K562 (cell line): Measurements from ENCODE around the gene KCNMB4. TPM values are rescaled to one million over a fixed set of nuclear protein-coding genes. Genes with fewer than 3 reads are reported as not detected.

ENCODE experiments used
- ATAC-seq: fragments of 200-7000 bp; cut with Tn5 transposase; 3 replicates; pipeline ENCODE4 v1.9.1; 2020; ENCODE audit warnings: moderate library complexity
- BruUV-seq: library from RNA; stranded (reverse); fragments of 400-500 nt; replicated peaks from 2 replicates; lab custom pipeline; 2021; lab: Mats Ljungman, UMichigan
- CTCF ChIA-PET: fragments of 300-600 bp; formaldehyde crosslinking; extraction: SDS; loops from one replicate; lab custom pipeline; 2021; ENCODE audit warnings: low intra/inter-chr PET ratio; lab: Yijun Ruan, JAX
- POLR2A ChIA-PET: fragments of 300-600, 350-650 bp; sonication (Branson Sonifier 250); formaldehyde crosslinking; extraction: SDS; loops from one replicate; lab custom pipeline; 2021; ENCODE audit warnings: antibody characterized with exemption, inconsistent platforms; lab: Yijun Ruan, JAX
- DNase-seq, 4 experiments: peaks; one replicate each; pipeline versions ENCODE4 v3.0.0 to v3.0.0-alpha.2; 2011 to 2018; ENCODE audit warnings: low spot score in 3 of 4, mixed read lengths in 3 of 4; ENCODE audit errors: extremely low read depth in 1 of 4
- FAIRE-seq: peaks from 2 replicates; lab custom pipeline; 2011; peaks lifted over from hg19 to GRCh38; lab: Jason Lieb, UNC
- H2AFZ ChIP-seq: 2 replicates; pipeline ENCODE4 v1.6.0; 2011; ENCODE audit warnings: low read depth, low read length, control low read depth, inconsistent platforms
- H3K27ac ChIP-seq: fragments of 200-600 bp; 3 replicates; pipeline ENCODE4 v1.8.0; 2011; ENCODE audit warnings: low read depth, mild to moderate bottlenecking, control low read depth, inconsistent platforms, low read length, moderate library complexity, mixed read lengths; ENCODE audit errors: extremely low read depth
- H3K27me3 ChIP-seq, 2 experiments: fragments of 300-600 bp in 1 of 2; 2 replicates in 1 of 2; 3 replicates in 1 of 2; pipeline versions ENCODE4 v1.6.0 to v1.8.0; 2011; ENCODE audit warnings: inconsistent platforms in 2 of 2, low read length in 2 of 2, mild to moderate bottlenecking in 1 of 2, mixed read lengths in 1 of 2, moderate library complexity in 1 of 2; ENCODE audit not compliant: control insufficient read depth in 2 of 2, insufficient read depth in 2 of 2
- H3K36me3 ChIP-seq: fragments of 300-600 bp; 3 replicates; pipeline ENCODE4 v1.8.0; 2011; ENCODE audit warnings: mild to moderate bottlenecking, low read length, inconsistent platforms; ENCODE audit not compliant: control insufficient read depth, insufficient read depth
- H3K4me1 ChIP-seq, 2 experiments: fragments of 200-600 bp in 1 of 2; replicated peaks in 1 of 2; 2 replicates in 1 of 2; 3 replicates in 1 of 2; pipeline versions ENCODE4 v1.5.1 to v1.8.0; 2011; ENCODE audit warnings: inconsistent platforms in 2 of 2, low read length in 2 of 2, mild to moderate bottlenecking in 1 of 2, mixed read lengths in 1 of 2, moderate library complexity in 1 of 2; ENCODE audit not compliant: control insufficient read depth in 2 of 2, insufficient read depth in 2 of 2
- H3K4me2 ChIP-seq: 2 replicates; pipeline ENCODE4 v1.6.1; 2011; ENCODE audit warnings: low read length, control low read depth, inconsistent platforms, mixed read lengths; ENCODE audit not compliant: insufficient read depth
- H3K4me3 ChIP-seq: fragments of 200-600 bp; sonication (generic), shearing (Covaris generic); 2 replicates; pipeline ENCODE4 v1.5.1; 2016; ENCODE audit warnings: control low read depth, inconsistent platforms
- H3K79me2 ChIP-seq: fragments of 200-600 bp; 3 replicates; pipeline ENCODE4 v1.8.0; 2011; ENCODE audit warnings: low read length, inconsistent platforms; ENCODE audit not compliant: control insufficient read depth, insufficient read depth
- H3K9ac ChIP-seq, 2 experiments: 2 replicates each; pipeline versions ENCODE4 v1.6.0 to v1.6.1; 2011; ENCODE audit warnings: low read depth in 2 of 2, low read length in 2 of 2, control low read depth in 1 of 2, inconsistent platforms in 1 of 2, mild to moderate bottlenecking in 1 of 2, mixed read lengths in 1 of 2; ENCODE audit not compliant: insufficient read depth in 1 of 2
- H3K9me1 ChIP-seq: one replicate; pipeline ENCODE4 v1.6.0; 2011; ENCODE audit warnings: inconsistent platforms, mild to moderate bottlenecking, low read length, moderate library complexity; ENCODE audit not compliant: control insufficient read depth, insufficient read depth
- H3K9me3 ChIP-seq: replicated peaks from 2 replicates; pipeline ENCODE4 v1.5.1; 2011; ENCODE audit warnings: low read depth, low read length, inconsistent platforms; ENCODE audit not compliant: control insufficient read depth, insufficient read depth
- H4K20me1 ChIP-seq: replicated peaks from 2 replicates; pipeline ENCODE4 v1.6.1; 2011; ENCODE audit warnings: low read length, inconsistent platforms, mixed read lengths; ENCODE audit not compliant: control insufficient read depth, insufficient read depth
- C11orf30 ChIP-seq: fragments of 450-650 bp; IDR thresholded peaks from 2 replicates; pipeline ENCODE4 v1.6.1; 2016; ENCODE audit warnings: low read depth, mild to moderate bottlenecking
- GTF2A2 ChIP-seq: IDR thresholded peaks from 2 replicates; pipeline ENCODE4 v1.6.1; 2016; ENCODE audit warnings: mild to moderate bottlenecking, missing genetic modification characterization, missing compliant biosample characterization
- RAD51 ChIP-seq: fragments of 450-650 bp; IDR thresholded peaks from 2 replicates; pipeline ENCODE4 v1.7.1; 2016; ENCODE audit warnings: low read depth, mild to moderate bottlenecking, borderline replicate concordance
- RB1 ChIP-seq: fragments of 450-650 bp; IDR thresholded peaks from 2 replicates; pipeline ENCODE4 v1.6.1; 2017; ENCODE audit warnings: low read depth, mild to moderate bottlenecking
- RBM14 ChIP-seq: fragments of 200-400 bp; formaldehyde crosslinking; IDR thresholded peaks from 2 replicates; pipeline ENCODE4 v1.6.1; 2018; ENCODE audit warnings: low read depth, mild to moderate bottlenecking, low read length, moderate library complexity, borderline replicate concordance; ENCODE audit not compliant: insufficient read depth
- RREB1 ChIP-seq: fragments of 250-450 bp; sonication (Bioruptor Pico); IDR thresholded peaks from 2 replicates; pipeline ENCODE4 v1.4.0; 2020
- RUNX1 ChIP-seq: sonication (generic); IDR thresholded peaks from 2 replicates; pipeline ENCODE4 v1.6.1; 2016; ENCODE audit warnings: antibody characterized with exemption, low read depth
- SPI1 ChIP-seq: IDR thresholded peaks from 2 replicates; pipeline ENCODE4 v1.6.1; 2011; ENCODE audit warnings: low read depth, low read length, control low read depth, borderline replicate concordance
- ZNF41 ChIP-seq: fragments of 250-450 bp; sonication (Bioruptor Pico); conservative IDR thresholded peaks from 2 replicates; pipeline ENCODE4 v1.4.0; 2020; ENCODE audit warnings: mild to moderate bottlenecking
- ZNF445 ChIP-seq: fragments of 250-450 bp; sonication (Bioruptor Pico); IDR thresholded peaks from 2 replicates; pipeline ENCODE4 v1.4.0; 2020; ENCODE audit warnings: low read depth, mild to moderate bottlenecking, moderate library complexity
- WGBS: fragments of 100-300 bp; shearing (Covaris generic); methylation state at CpG from one replicate; pipeline ENCODE4 v1.1.6; 2016; ENCODE audit warnings: low coverage, mixed read lengths; ENCODE audit not compliant: insufficient coverage; ENCODE audit errors: missing lambda C conversion rate; 5-methylcytosine and 5-hydroxymethylcytosine counted together
- in situ Hi-C: fragments of 300-500 bp; cut with MboI; formaldehyde crosslinking; loops from 4 replicates; pipeline ENCODE4 v1.15.0; 2018; ENCODE audit warnings: inconsistent platforms, mixed read lengths
- intact Hi-C: fragments of 100-400 bp; cut with micrococcal nuclease; formaldehyde crosslinking; loops from 2 replicates; pipeline ENCODE4 v1.14.2; 2022
- polyA plus RNA-seq, 8 experiments: library from polyadenylated mRNA; depleted of rRNA in 4 of 8; stranded (reverse) in 5 of 8; unstranded in 3 of 8; fragments of >200 nt; fragmentation: Nextera tagmentation in 2 of 8; fragmentation: Illumina TruSeq in 1 of 8; extraction: Ambion mirVana in 2 of 8; extraction: Trizol in 1 of 8; gene quantifications; 2 replicates each; pipeline versions ENCODE4 v1.2.1 to v1.2.3, GENCODE V29; 2011 to 2014; ENCODE audit warnings: inconsistent platforms in 1 of 8, missing spikeins in 1 of 8
- total RNA-seq, 7 experiments: library from RNA; depleted of rRNA in 6 of 7; stranded (reverse); fragments of >200 nt in 6 of 7; fragmentation: Illumina TruSeq in 2 of 7; extraction: Trizol in 2 of 7; gene quantifications; 2 replicates each; pipeline versions ENCODE4 v1.2.1 to v1.2.3, GENCODE V29; 2011 to 2021; ENCODE audit warnings: low replicate concordance in 1 of 7
- TF ChIP-seq, protein P1 (sequence below): fragments of 250-450 bp; sonication (Bioruptor Pico); IDR thresholded peaks from 2 replicates; pipeline ENCODE4 v1.8.0; 2021; ENCODE audit warnings: borderline replicate concordance, mild to moderate bottlenecking, moderate library complexity; ENCODE audit not compliant: poor library complexity, severe bottlenecking
- TF ChIP-seq, protein P2 (sequence below), 2 experiments: fragments of 450-650 bp in 1 of 2; sonication (generic) in 1 of 2; formaldehyde crosslinking; conservative IDR thresholded peaks; 2 replicates each; pipeline versions ENCODE4 v1.4.0 to v1.8.1; 2020 to 2022; ENCODE audit warnings: mild to moderate bottlenecking in 1 of 2, missing genetic modification reagents in 1 of 2
- TF ChIP-seq, protein P3 (sequence below): fragments of 250-450 bp; sonication (Bioruptor Pico); IDR thresholded peaks from 2 replicates; pipeline ENCODE4 v1.4.0; 2020

KCNMB4 gene
- total and polyA plus RNA-seq, 9 of the 15 experiments (the other 6 are each of a cell fraction or from before 2014, with no cell fraction given): 0.01 to 0.14 (median 0.06) TPM; not detected in 1

GRCh38 chr12:70399311-70399710, 33.2 kb downstream of the KCNMB4 start:
- DNase-seq (no peak), FAIRE-seq (no peak), ATAC-seq (no peak)
- ChIA-PET POLR2A (interaction anchor here (0.8 kb wide), 1 partner anchor 9 kb away, joined by 4 read pairs; no protein-coding TSS in a partner anchor), CTCF (no interaction called here)
- Histone ChIP-seq H3K9me3 (no peaks in the 10 kb centered on the region), H3K79me2 (no peaks in the 10 kb centered on the region), H3K4me2 (no peak overlapping the region), H3K4me1 (no peaks in the 10 kb centered on the region), H3K4me3 (no peak overlapping the region), H2AFZ (no peak overlapping the region), H4K20me1 (no peaks in the 10 kb centered on the region; the same call in 1 of the 2 replicates), H3K27me3 (no peaks in the 10 kb centered on the region), H3K36me3 (no peaks in the 10 kb centered on the region), H3K9me1 (no peaks in the 10 kb centered on the region), H3K9ac (no peak overlapping the region), H3K27ac (no peak overlapping the region)
- no TSS peak for BruUV-seq
- 1% methylated on average over 6 of the region's 6 CpGs for WGBS
- intact Hi-C loops: no loop called here
- in situ Hi-C loops: no loop called here
- TF ChIP-seq SPI1 (no peak), ZNF445 (no peak), RB1 (no peak), ZNF41 (CRISPR knock-in tag) (no peak), GTF2A2 (no peak), RAD51 (no peak), RUNX1 (no peak), RREB1 (CRISPR knock-in tag) (no peak), RBM14 (no peak), C11orf30 (peak; percentile 38; the same call in 1 of the 2 replicates)
- TF ChIP-seq, protein P1, sequence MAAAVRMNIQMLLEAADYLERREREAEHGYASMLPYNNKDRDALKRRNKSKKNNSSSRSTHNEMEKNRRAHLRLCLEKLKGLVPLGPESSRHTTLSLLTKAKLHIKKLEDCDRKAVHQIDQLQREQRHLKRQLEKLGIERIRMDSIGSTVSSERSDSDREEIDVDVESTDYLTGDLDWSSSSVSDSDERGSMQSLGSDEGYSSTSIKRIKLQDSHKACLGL: no peak
- TF ChIP-seq, protein P2, sequence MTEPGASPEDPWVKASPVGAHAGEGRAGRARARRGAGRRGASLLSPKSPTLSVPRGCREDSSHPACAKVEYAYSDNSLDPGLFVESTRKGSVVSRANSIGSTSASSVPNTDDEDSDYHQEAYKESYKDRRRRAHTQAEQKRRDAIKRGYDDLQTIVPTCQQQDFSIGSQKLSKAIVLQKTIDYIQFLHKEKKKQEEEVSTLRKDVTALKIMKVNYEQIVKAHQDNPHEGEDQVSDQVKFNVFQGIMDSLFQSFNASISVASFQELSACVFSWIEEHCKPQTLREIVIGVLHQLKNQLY (CRISPR knock-in tag; conservative IDR thresholded peaks at IDR 0.05): no peak
- TF ChIP-seq, protein P3, sequence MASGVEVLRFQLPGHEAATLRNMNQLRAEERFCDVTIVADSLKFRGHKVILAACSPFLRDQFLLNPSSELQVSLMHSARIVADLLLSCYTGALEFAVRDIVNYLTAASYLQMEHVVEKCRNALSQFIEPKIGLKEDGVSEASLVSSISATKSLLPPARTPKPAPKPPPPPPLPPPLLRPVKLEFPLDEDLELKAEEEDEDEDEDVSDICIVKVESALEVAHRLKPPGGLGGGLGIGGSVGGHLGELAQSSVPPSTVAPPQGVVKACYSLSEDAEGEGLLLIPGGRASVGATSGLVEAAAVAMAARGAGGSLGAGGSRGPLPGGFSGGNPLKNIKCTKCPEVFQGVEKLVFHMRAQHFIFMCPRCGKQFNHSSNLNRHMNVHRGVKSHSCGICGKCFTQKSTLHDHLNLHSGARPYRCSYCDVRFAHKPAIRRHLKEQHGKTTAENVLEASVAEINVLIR (CRISPR knock-in tag): no peak
